GM04503 (cell line): ENCODE data around the gene GCSAM.
"Not testable (repeated sequence)": the region's sequence is repeated elsewhere in the genome, so short reads cannot be mapped to it uniquely, and the experiment has no call there.

Experiments
- DNase-seq: peaks from one replicate; pipeline ENCODE4 v3.0.0-alpha.2; 2012; ENCODE audit warnings: low read depth

GCSAM gene

GRCh38 chr3:112072387-112073060, 60.5 kb downstream of the GCSAM start:
- not testable (repeated sequence) for DNase-seq
